ENCODE data around the gene ABCA4. TPM values are rescaled to one million over a fixed set of nuclear protein-coding genes. Genes with fewer than 3 reads are reported as not detected.

The ABCA4 gene
- total RNA-seq, 1 experiment from 2014 or later: 1.5 TPM

DNA sequence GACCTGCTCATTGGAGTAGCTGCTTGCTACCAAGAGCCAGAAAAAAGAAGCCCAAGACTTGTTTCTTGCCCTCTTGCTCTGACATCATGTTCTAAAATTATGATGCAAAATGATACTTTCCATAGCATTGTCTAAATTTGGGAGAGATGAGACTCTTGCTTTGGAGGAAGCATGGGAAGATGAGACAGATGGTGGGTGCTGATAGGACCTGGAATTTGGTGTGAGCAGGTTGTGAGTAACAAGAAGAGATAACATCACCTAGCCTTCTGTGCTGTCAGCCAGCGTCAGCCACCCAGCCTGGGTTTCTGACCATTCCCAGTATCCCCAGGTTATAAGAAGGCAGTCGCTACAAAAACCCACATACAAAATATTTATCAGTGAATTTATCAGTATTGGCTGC, 144.7 kb downstream of the ABCA4 start:
- Histone ChIP-seq H3K9me3 (ENCODE audit: control insufficient read depth, insufficient read depth, low read depth, low read length) (no peaks in the 10 kb centered on the region), H3K27ac (ENCODE audit: low read length) (no peak overlapping the region), H3K27me3 (ENCODE audit: control insufficient read depth, insufficient read depth, low read length) (no peaks in the 10 kb centered on the region), H3K4me3 (ENCODE audit: low read depth in 2 of 2, low read length in 2 of 2) (no peak overlapping the region), H3K36me3 (ENCODE audit: control insufficient read depth, insufficient read depth, low read length) (no peaks in the 10 kb centered on the region), H3K4me1 (ENCODE audit: control insufficient read depth, insufficient read depth, low read length) (no peaks in the 10 kb centered on the region)
- intact Hi-C loops (cut with micrococcal nuclease; ENCODE audit: unreplicated experiment): no loop called here
- DNase-seq (ENCODE audit: low read depth, low spot score): no peak
- ChIA-PET POLR2A (no interaction called here), CTCF (no interaction called here)
- in situ Hi-C loops (cut with HindIII; ENCODE audit: low pct_unique_long_range_greater_than_20kb, low sequenced_read_pairs): no loop called here
- BruUV-seq (replicated peaks): no TSS peak
- TF ChIP-seq TCF7L2 (IDR thresholded peaks at IDR 0.05; ENCODE audit: low read depth, low read length) (no peak), SIN3A (IDR thresholded peaks at IDR 0.05; ENCODE audit: borderline replicate concordance, insufficient read depth, low read depth, low read length) (no peak), POLR2AphosphoS5 (IDR thresholded peaks at IDR 0.05; ENCODE audit: low read depth, low read length) (no peak), REST (IDR thresholded peaks at IDR 0.05; ENCODE audit: insufficient read depth in 1 of 2, low read depth in 2 of 2, low read length in 1 of 2) (no peak)
- ATAC-seq: no peak

DNA sequence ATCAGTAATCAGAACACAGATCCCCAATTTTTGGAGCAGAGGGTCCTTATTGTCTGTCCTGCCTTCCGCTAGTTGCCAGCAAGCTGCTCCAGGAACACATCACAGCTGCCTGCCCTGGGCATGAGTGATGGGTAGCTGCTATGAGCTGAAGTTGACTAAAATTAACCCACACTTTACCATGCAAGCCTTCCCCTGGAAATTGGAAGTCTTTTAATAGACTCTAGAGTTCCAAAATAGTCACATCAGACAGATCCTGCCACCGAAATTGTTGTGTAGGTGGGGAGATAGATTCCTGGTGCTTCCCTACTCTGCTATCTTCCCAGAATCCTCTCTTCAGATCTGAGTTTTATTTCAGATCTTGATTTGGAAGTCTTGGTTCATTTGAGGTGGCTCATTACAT, 148.6 kb downstream of the ABCA4 start:
- no peak overlapping the region for H3K27ac ChIP-seq (ENCODE audit: low read length)
- ChIA-PET POLR2A (no interaction called here), CTCF (no interaction called here)
- DNase-seq (ENCODE audit: low read depth, low spot score): no peak
- no TSS peak for BruUV-seq (replicated peaks)
- H3K27me3 ChIP-seq (ENCODE audit: control insufficient read depth, insufficient read depth, low read length): no peaks in the 10 kb centered on the region
- H3K36me3 ChIP-seq (ENCODE audit: control insufficient read depth, insufficient read depth, low read length): no peaks in the 10 kb centered on the region
- H3K4me3 ChIP-seq (ENCODE audit: low read depth in 2 of 2, low read length in 2 of 2): no peak overlapping the region
- in situ Hi-C loops (cut with HindIII; ENCODE audit: low pct_unique_long_range_greater_than_20kb, low sequenced_read_pairs): no loop called here
- no peak for ATAC-seq
- intact Hi-C loops (cut with micrococcal nuclease; ENCODE audit: unreplicated experiment): no loop called here
- H3K4me1 ChIP-seq (ENCODE audit: control insufficient read depth, insufficient read depth, low read length): no peaks in the 10 kb centered on the region
- no peaks in the 10 kb centered on the region for H3K9me3 ChIP-seq (ENCODE audit: control insufficient read depth, insufficient read depth, low read depth, low read length)
- TF ChIP-seq REST (IDR thresholded peaks at IDR 0.05; ENCODE audit: insufficient read depth in 1 of 2, low read depth in 2 of 2, low read length in 1 of 2) (no peak), CTCF (IDR thresholded peaks at IDR 0.05) (no peak), SIN3A (IDR thresholded peaks at IDR 0.05; ENCODE audit: borderline replicate concordance, insufficient read depth, low read depth, low read length) (no peak), TCF7L2 (IDR thresholded peaks at IDR 0.05; ENCODE audit: low read depth, low read length) (no peak), POLR2AphosphoS5 (IDR thresholded peaks at IDR 0.05; ENCODE audit: low read depth, low read length) (no peak)

Data from Panc1 (cell line).